H1 (cell line): ENCODE results near the gene KRTAP5-1. TPM values are rescaled to one million over a fixed set of nuclear protein-coding genes. Genes with fewer than 3 reads are reported as not detected.
A peak's percentile ranks its signal among the peaks of the same experiment; 100 is the strongest.

ENCODE experiments used
- CTCF ChIA-PET: fragments of 300-600 bp; sonication (Branson Sonifier 250); formaldehyde crosslinking; loops from one replicate; lab custom pipeline; 2021; ENCODE audit not compliant: partially characterized antibody; lab: Charles Lee
- POLR2A ChIA-PET: fragments of 300-600 bp; sonication (Branson Sonifier 250); formaldehyde crosslinking; loops from one replicate; lab custom pipeline; 2021; ENCODE audit warnings: inconsistent platforms; ENCODE audit not compliant: partially characterized antibody; lab: Charles Lee
- DNase-seq, 2 experiments: peaks; one replicate each; pipeline versions ENCODE4 v3.0.0 to v3.0.0-alpha.2; 2010 to 2022; ENCODE audit warnings: low spot score in 2 of 2, low read depth in 1 of 2, mixed read lengths in 1 of 2
- FAIRE-seq: peaks from 2 replicates; lab custom pipeline; 2011; peaks lifted over from hg19 to GRCh38; lab: Jason Lieb, UNC
- H2AFZ ChIP-seq: 2 replicates; pipeline ENCODE4 v1.8.1; 2012; ENCODE audit warnings: low read length, inconsistent platforms
- H2AK5ac ChIP-seq: 2 replicates; pipeline ENCODE4 v1.6.1; 2013; ENCODE audit warnings: low read depth, low read length
- H2BK120ac ChIP-seq: replicated peaks from 2 replicates; pipeline ENCODE3; 2013; ENCODE audit warnings: low read depth, low read length, inconsistent platforms
- H2BK12ac ChIP-seq: 2 replicates; pipeline ENCODE4 v1.6.1; 2013; ENCODE audit warnings: low read depth, low read length
- H2BK15ac ChIP-seq: 2 replicates; pipeline ENCODE4 v1.6.1; 2013; ENCODE audit warnings: low read length
- H2BK20ac ChIP-seq: 2 replicates; pipeline ENCODE4 v1.6.1; 2013; ENCODE audit warnings: low read length
- H2BK5ac ChIP-seq: 2 replicates; pipeline ENCODE4 v1.6.1; 2013; ENCODE audit warnings: low read depth, low read length
- H3K14ac ChIP-seq: 2 replicates; pipeline ENCODE4 v1.6.1; 2013; ENCODE audit warnings: inconsistent platforms; ENCODE audit not compliant: insufficient read length
- H3K18ac ChIP-seq: 2 replicates; pipeline ENCODE4 v1.6.1; 2013; ENCODE audit warnings: low read length; ENCODE audit errors: extremely low read depth
- H3K23ac ChIP-seq: 2 replicates; pipeline ENCODE4 v1.6.1; 2013; ENCODE audit warnings: inconsistent platforms; ENCODE audit not compliant: insufficient read length
- H3K23me2 ChIP-seq: 2 replicates; pipeline ENCODE4 v1.6.1; 2013; ENCODE audit warnings: low read depth, low read length
- H3K27ac ChIP-seq: 2 replicates; pipeline ENCODE4 v1.6.1; 2011; ENCODE audit warnings: low read depth, low read length, inconsistent platforms
- H3K27me3 ChIP-seq, 4 experiments: replicated peaks in 1 of 4; 1 replicate in 1 of 4; 2 replicates in 3 of 4; pipeline versions ENCODE4 v1.6.1 to v1.8.1; 2011 to 2013; ENCODE audit warnings: low read length in 3 of 4, mild to moderate bottlenecking in 3 of 4, inconsistent platforms in 2 of 4, mixed read lengths in 2 of 4, moderate library complexity in 1 of 4; ENCODE audit not compliant: control insufficient read depth in 3 of 4, insufficient read depth in 3 of 4; ENCODE audit errors: extremely low read depth in 1 of 4
- H3K36me3 ChIP-seq, 4 experiments: 2 replicates each; pipeline versions ENCODE4 v1.6.1 to v1.8.1; 2011 to 2013; ENCODE audit warnings: mild to moderate bottlenecking in 4 of 4, low read length in 3 of 4, moderate library complexity in 2 of 4, control low read depth in 1 of 4, inconsistent platforms in 1 of 4; ENCODE audit not compliant: insufficient read depth in 4 of 4, control insufficient read depth in 2 of 4
- H3K4ac ChIP-seq: replicated peaks from 2 replicates; pipeline ENCODE3; 2013; ENCODE audit warnings: low read length, low read depth, mixed read lengths, inconsistent platforms; ENCODE audit not compliant: insufficient read length
- H3K4me1 ChIP-seq, 4 experiments: replicated peaks in 1 of 4; 1 replicate in 1 of 4; 2 replicates in 3 of 4; pipeline versions ENCODE4 v1.6.1 to v1.8.1; 2011 to 2013; ENCODE audit warnings: low read length in 3 of 4, inconsistent platforms in 2 of 4, mixed read lengths in 1 of 4; ENCODE audit not compliant: insufficient read depth in 4 of 4, control insufficient read depth in 3 of 4
- H3K4me2 ChIP-seq, 2 experiments: 2 replicates each; pipeline versions ENCODE4 v1.6.1 to v1.8.1; 2011 to 2013; ENCODE audit warnings: low read depth in 2 of 2, low read length in 2 of 2, control low read depth in 1 of 2, inconsistent platforms in 1 of 2, mild to moderate bottlenecking in 1 of 2; ENCODE audit not compliant: insufficient read depth in 1 of 2
- H3K4me3 ChIP-seq, 4 experiments: fragments of 200-600, 300-600 bp in 1 of 4; sonication (generic), shearing (Covaris generic), sonication (Bioruptor Twin) in 1 of 4; 2 replicates each; pipeline versions ENCODE4 v1.5.1 to v1.8.1; 2011 to 2016; ENCODE audit warnings: low read length in 4 of 4, low read depth in 3 of 4, control low read depth in 2 of 4, inconsistent platforms in 2 of 4, mild to moderate bottlenecking in 2 of 4, mixed read lengths in 1 of 4, moderate library complexity in 1 of 4; ENCODE audit not compliant: insufficient read depth in 2 of 4; ENCODE audit errors: extremely low read depth in 1 of 4
- H3K56ac ChIP-seq: replicated peaks from 2 replicates; pipeline ENCODE3; 2013; ENCODE audit warnings: low read depth, mild to moderate bottlenecking, mixed read lengths, low read length, inconsistent platforms; ENCODE audit not compliant: insufficient read length
- H3K79me1 ChIP-seq: 2 replicates; pipeline ENCODE4 v1.6.1; 2013; ENCODE audit warnings: low read depth, low read length, control low read depth
- H3K79me2 ChIP-seq, 2 experiments: 2 replicates each; pipeline versions ENCODE4 v1.6.1 to v1.8.1; 2012 to 2013; ENCODE audit warnings: low read length in 2 of 2, mild to moderate bottlenecking in 2 of 2, inconsistent platforms in 1 of 2; ENCODE audit not compliant: insufficient read depth in 2 of 2, control insufficient read depth in 1 of 2
- H3K9ac ChIP-seq, 4 experiments: replicated peaks in 1 of 4; 1 replicate in 1 of 4; 2 replicates in 3 of 4; pipeline versions ENCODE4 v1.6.1 to v1.8.1; 2011 to 2013; ENCODE audit warnings: low read depth in 3 of 4, low read length in 3 of 4, control low read depth in 2 of 4, mild to moderate bottlenecking in 2 of 4, moderate library complexity in 2 of 4, inconsistent platforms in 1 of 4; ENCODE audit errors: extremely low read depth in 1 of 4
- H3K9me3 ChIP-seq, 2 experiments: 2 replicates each; pipeline versions ENCODE4 v1.6.1 to v1.8.1; 2012 to 2013; ENCODE audit warnings: mild to moderate bottlenecking in 2 of 2, moderate library complexity in 2 of 2, control low read depth in 1 of 2, inconsistent platforms in 1 of 2, low read depth in 1 of 2, low read length in 1 of 2, mixed read lengths in 1 of 2; ENCODE audit not compliant: insufficient read depth in 2 of 2
- H4K20me1 ChIP-seq, 2 experiments: replicated peaks in 1 of 2; 2 replicates each; pipeline versions ENCODE3 to v1.8.1; 2011 to 2013; ENCODE audit warnings: inconsistent platforms in 2 of 2, low read length in 2 of 2, mild to moderate bottlenecking in 1 of 2; ENCODE audit not compliant: insufficient read depth in 2 of 2, control insufficient read depth in 1 of 2
- H4K5ac ChIP-seq: 2 replicates; pipeline ENCODE4 v1.6.1; 2013; ENCODE audit warnings: low read length, low read depth, mixed read lengths, inconsistent platforms; ENCODE audit not compliant: insufficient read length
- H4K8ac ChIP-seq: 2 replicates; pipeline ENCODE4 v1.8.0; 2013; ENCODE audit warnings: mild to moderate bottlenecking, moderate library complexity, low read length, inconsistent platforms; ENCODE audit not compliant: insufficient read depth; ENCODE audit errors: extremely low read depth
- H4K91ac ChIP-seq: replicated peaks from 2 replicates; pipeline ENCODE3; 2013; ENCODE audit warnings: low read length, mixed read lengths, inconsistent platforms; ENCODE audit not compliant: insufficient read length
- ATF3 ChIP-seq: IDR thresholded peaks from 2 replicates; pipeline ENCODE4 v1.6.1; 2011; ENCODE audit warnings: low read depth, mild to moderate bottlenecking, low read length; ENCODE audit not compliant: insufficient read depth
- CHD2 ChIP-seq: IDR thresholded peaks from 2 replicates; pipeline ENCODE4 v1.6.1; 2012; ENCODE audit warnings: low read length, improper control_type of control experiment
- KDM4A ChIP-seq: IDR thresholded peaks from one replicate; pipeline ENCODE4 v1.7.1; 2012; ENCODE audit warnings: low read depth, mild to moderate bottlenecking, moderate library complexity, low read length, inconsistent platforms; ENCODE audit not compliant: severe bottlenecking
- MAFK ChIP-seq: IDR thresholded peaks from 2 replicates; pipeline ENCODE4 v1.6.1; 2012; ENCODE audit warnings: low read depth, mild to moderate bottlenecking, improper control_type of control experiment, low read length
- SIN3A ChIP-seq, 2 experiments: IDR thresholded peaks in 1 of 2; conservative IDR thresholded peaks in 1 of 2; 2 replicates each; pipeline ENCODE4 v1.6.1; 2011 to 2012; ENCODE audit warnings: low read length in 2 of 2, improper control_type of control experiment in 1 of 2, low read depth in 1 of 2, mild to moderate bottlenecking in 1 of 2
- SRF ChIP-seq: IDR thresholded peaks from 2 replicates; pipeline ENCODE4 v1.6.1; 2011; ENCODE audit warnings: mild to moderate bottlenecking, low read depth, low read length, moderate library complexity
- USF2 ChIP-seq: IDR thresholded peaks from 2 replicates; pipeline ENCODE4 v1.6.1; 2011; ENCODE audit warnings: low read length, improper control_type of control experiment
- WGBS, 2 experiments: shearing (Covaris generic) in 1 of 2; methylation state at CpG; one replicate each; pipeline versions ENCODE4 v1.1.6 to v1.1.7; 2013 to 2015; ENCODE audit warnings: low lambda C conversion rate in 2 of 2, mixed read lengths in 2 of 2, inconsistent platforms in 1 of 2, low coverage in 1 of 2, missing lambda C conversion rate in 1 of 2; ENCODE audit not compliant: insufficient replicate concordance in 2 of 2, insufficient coverage in 1 of 2, insufficient read length in 1 of 2; ENCODE audit errors: extremely low coverage in 1 of 2, missing lambda C conversion rate in 1 of 2; 5-methylcytosine and 5-hydroxymethylcytosine counted together
- polyA plus RNA-seq, 7 experiments: library from polyadenylated mRNA; depleted of rRNA in 3 of 7; stranded (reverse) in 5 of 7; unstranded in 2 of 7; fragments of >200 nt in 5 of 7; fragments of 200-250 nt in 2 of 7; gene quantifications; 1 replicate in 5 of 7; 2 replicates in 1 of 7; 4 replicates in 1 of 7; pipeline versions ENCODE4 v1.2.1 to v1.2.3, GENCODE V29; 2011 to 2013; ENCODE audit warnings: missing spikeins in 2 of 7, mixed read lengths in 2 of 7
- total RNA-seq: library from RNA; stranded (reverse); fragmentation: NEBNext Ultra II Directional; extraction: Animal tissue kit (Norgen Biotek cat#: 25700); gene quantifications from 2 replicates; pipeline ENCODE4 v1.2.1, GENCODE V29; 2021

Gene KRTAP5-1
- total and polyA plus RNA-seq, 2 of the 8 experiments (the other 6 are each of a cell fraction or from before 2014, with no cell fraction given) = not detected

- Histone ChIP-seq H2BK120ac (peak overlapping the region; percentile 72), H3K4me3 (peak overlapping the region; percentile 20 to 64 (median 32); a peak in 6 of 8 replicates), H4K91ac (no peak overlapping the region), H3K79me1 (no peaks in the 10 kb centered on the region), H3K56ac (no peak overlapping the region), H3K9me3 (no peaks in the 10 kb centered on the region), H3K9ac (peak overlapping the region in 1 of 4 experiments; percentile 2; a peak in 1 of 7 replicates), H2BK15ac (peak overlapping the region; percentile 81; the same call in 1 of the 2 replicates), H3K4me2 (peak overlapping the region; percentile 68 to 90), H3K18ac (peak overlapping the region; percentile 87; the same call in 1 of the 2 replicates), H4K20me1 (no peaks in the 10 kb centered on the region), H2BK12ac (peak overlapping the region; percentile 90; the same call in 1 of the 2 replicates), H3K23ac (no peak overlapping the region), H2AK5ac (0 out of 2 replicates have a peak overlapping the region, but pooled peaks have one; percentile 66), H3K79me2 (no peaks in the 10 kb centered on the region), H3K14ac (no peak overlapping the region), H4K5ac (peak overlapping the region; percentile 72), H3K36me3 (no peaks in the 10 kb centered on the region), H3K4ac (peak overlapping the region; percentile 32), H2BK5ac (0 out of 2 replicates have a peak overlapping the region, but pooled peaks have one; percentile 16), H3K27me3 (peaks cover 15 to 64% (median 47%) of the 10 kb centered on the region in 4 experiments), H4K8ac (peak overlapping the region; percentile 93), H2AFZ (no peak overlapping the region), H3K4me1 (peaks cover 3 to 24% (median 9%) of the 10 kb centered on the region in 4 experiments), H2BK20ac (peak overlapping the region; percentile 61; the same call in 1 of the 2 replicates), H3K23me2 (peaks cover 26% of the 10 kb centered on the region; the same call in 1 of the 2 replicates), H3K27ac (no peak overlapping the region)
- CTCF ChIA-PET = interaction anchor here (0.6 to 7.2 kb wide), 9 partner anchors 10 to 276 kb away, joined by 3 to 144 read pairs (median 4); no protein-coding TSS in a partner anchor
- DNase-seq (peak in 1 of 2 experiments; percentile 81), FAIRE-seq (no peak)
- POLR2A ChIA-PET = interaction anchor here (0.6 to 5.4 kb wide), 11 partner anchors 10 to 34 kb away, joined by 3 to 60 read pairs (median 3); no protein-coding TSS in a partner anchor
- WGBS, 2 experiments = 3% methylated on average over 13 of the region's 34 CpGs; no CpG with 5 or more reads in 1 of the 2 experiments
- TF ChIP-seq SIN3A (conservative IDR thresholded peaks at IDR 0.05 in 1 of 2, IDR thresholded peaks at IDR 0.05 in 1 of 2; ENCODE audit: low read depth in 1 of 2, low read length in 2 of 2) (no peak), KDM4A (peak; percentile 32), MAFK (no peak), CHD2 (no peak), ATF3 (no peak), USF2 (no peak), SRF (no peak)
These were observed 36.6 kb downstream of the KRTAP5-1 start for GRCh38 chr11:1548221-1549070.
